Posterior vena cava (tissue), 2 donors: Measurements from ENCODE around the gene SPTAN1. TPM values are rescaled to one million over a fixed set of nuclear protein-coding genes. Genes with fewer than 3 reads are reported as not detected.

ENCODE experiments used
- DNase-seq: peaks from one replicate; pipeline ENCODE4 v3.0.0-alpha.2; 2020; ENCODE audit warnings: low spot score
- intact Hi-C, 2 donors: fragments of 100-400 bp; cut with DNase I; formaldehyde crosslinking; loops; one replicate each; pipeline versions ENCODE4 v1.14.1 to v1.14.2; 2022 to 2023
- total RNA-seq, 2 donors: library from RNA; stranded (reverse); fragmentation: NEBNext Ultra II Directional; extraction: Animal tissue kit (Norgen Biotek cat#: 25700); gene quantifications; one replicate each; pipeline ENCODE4 v1.2.1, GENCODE V29; 2021
- donor health status: DM: yes; HTN: yes; CAD: no.
- donor health status: DM: yes; HTN: yes; CAD: no.

The SPTAN1 gene
- total RNA-seq, 2 donors from 2014 or later: 328 to 409 TPM

DNA sequence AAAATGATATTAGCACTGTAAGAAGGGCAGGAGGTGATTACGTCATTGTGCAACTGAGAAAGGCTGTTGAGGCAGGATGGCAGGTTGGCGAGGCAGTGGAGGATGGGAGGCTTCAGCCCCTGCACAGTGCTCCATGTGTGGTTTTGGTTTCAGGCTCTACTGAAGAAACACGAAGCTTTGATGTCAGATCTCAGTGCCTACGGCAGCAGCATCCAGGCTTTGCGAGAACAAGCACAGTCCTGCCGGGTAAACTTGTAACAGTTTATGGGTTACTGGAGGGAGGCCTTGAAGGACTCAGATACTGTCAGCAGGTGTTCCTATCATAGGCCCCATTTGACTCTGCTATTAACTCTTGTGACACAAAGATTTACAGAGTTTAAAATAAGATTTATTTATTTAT lies 35.1 kb downstream of the SPTAN1 start:
- intact Hi-C loops: no loop called here
- DNase-seq: no peak

DNA sequence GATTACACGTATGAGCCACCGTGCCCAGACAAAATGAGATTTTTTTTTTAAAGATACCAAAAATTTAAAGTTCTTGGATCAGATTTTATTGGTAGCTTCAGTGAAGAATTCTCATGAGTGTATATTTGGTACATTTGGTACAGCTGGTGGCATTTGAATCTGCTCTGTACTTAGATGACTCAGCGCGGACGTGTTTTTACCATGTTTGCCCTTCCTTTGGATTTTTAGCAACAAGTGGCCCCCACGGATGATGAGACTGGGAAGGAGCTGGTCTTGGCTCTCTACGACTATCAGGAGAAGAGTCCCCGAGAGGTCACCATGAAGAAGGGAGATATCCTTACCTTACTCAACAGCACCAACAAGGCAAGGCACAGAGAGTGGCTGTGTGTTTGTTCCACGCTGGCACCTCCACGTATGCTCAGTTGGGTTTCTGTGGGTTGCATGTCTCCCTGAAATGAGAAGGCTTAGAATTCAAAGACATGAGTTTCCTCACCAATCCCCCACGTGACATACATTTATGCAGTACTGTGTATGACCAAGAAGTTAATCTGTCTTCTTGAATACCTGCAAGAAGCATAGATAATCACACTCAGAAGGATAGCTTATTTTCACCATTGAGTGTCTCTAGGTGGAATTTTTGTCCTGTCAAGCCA lies 36.3 kb downstream of the SPTAN1 start:
- intact Hi-C loops: no loop called here
- DNase-seq: no peak

DNA sequence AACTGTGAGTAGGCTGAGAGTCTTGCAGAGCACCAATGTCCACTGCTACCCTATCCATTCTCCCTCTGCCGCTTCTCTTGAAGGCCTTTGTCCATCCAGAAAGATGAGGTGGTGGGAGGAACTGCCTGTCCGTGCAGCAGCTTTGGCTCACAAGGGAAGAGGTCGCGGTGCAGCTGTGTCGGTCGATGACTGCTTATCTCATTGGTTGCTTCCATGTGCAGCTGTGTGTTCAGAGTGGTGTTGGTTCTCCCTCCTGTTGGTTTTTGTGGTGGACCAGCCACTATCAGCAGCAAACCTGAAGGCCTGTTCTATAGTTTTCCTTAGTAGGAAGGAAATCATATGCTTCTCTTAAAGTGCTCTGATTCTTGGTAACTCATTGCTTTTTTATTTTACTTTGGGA lies 40.7 kb downstream of the SPTAN1 start:
- no peak for DNase-seq
- intact Hi-C loops: no loop called here

DNA sequence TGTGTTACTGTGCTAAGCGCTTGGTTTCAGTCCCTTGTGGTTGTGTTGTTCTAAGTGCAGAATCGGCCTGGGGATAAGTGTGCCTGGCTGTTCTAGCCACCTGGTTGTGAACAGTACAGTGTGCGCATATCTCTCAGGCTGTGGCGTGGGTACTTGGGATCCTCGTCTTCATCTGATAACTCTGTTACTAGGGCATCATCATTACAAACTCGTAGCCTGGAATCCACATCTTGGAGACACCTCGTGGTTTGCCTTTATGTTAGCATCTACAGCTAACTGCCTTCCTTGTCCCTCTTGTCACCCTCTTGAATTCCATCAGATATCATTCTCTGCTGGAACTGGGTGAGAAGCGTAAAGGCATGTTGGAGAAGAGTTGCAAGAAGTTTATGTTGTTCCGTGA lies 41.5 kb downstream of the SPTAN1 start:
- intact Hi-C loops: no loop called here

DNA sequence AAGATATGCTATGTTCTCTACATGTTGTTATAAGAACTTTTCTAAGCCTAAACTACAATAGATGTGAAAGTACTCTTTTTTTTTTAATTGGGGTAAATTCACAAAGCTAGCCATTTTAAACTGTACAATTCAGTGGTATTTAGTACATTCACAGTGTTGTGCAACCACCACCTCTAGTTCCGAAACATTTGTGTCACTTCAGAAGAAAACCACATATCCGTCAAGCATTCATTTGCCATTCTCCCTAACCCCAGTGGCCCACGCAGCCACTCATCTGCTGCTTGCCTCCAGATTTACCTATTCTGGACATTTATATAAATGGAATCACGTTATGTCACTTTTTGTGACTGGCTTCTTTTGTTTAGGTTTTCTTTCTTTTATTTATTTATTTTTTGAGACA lies 43.1 kb downstream of the SPTAN1 start:
- no peak for DNase-seq
- intact Hi-C loops: no loop called here

More for the DNA sequence above, 41.5 kb downstream of the SPTAN1 start:
- DNase-seq: no peak

DNA sequence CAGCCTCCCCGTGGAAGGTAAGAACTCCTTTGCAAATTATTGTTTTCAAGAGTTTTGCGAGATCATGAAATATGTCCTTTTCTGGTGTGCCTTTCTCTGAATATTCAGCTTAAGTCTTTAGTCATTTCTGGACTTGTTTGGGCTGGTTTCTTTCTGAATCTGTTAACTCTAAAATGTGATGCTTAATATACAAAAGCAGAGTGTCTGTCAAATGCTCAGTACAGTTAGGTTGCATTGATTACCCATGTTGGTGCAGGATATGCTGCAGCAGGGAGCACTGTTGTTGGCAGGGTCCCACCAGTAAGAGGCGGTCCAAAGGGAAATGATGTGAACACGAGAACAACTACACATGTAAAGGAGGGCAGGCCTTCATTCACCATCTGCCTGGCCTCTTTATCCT lies 47.7 kb downstream of the SPTAN1 start:
- no peak for DNase-seq
- intact Hi-C loops: no loop called here

DNA sequence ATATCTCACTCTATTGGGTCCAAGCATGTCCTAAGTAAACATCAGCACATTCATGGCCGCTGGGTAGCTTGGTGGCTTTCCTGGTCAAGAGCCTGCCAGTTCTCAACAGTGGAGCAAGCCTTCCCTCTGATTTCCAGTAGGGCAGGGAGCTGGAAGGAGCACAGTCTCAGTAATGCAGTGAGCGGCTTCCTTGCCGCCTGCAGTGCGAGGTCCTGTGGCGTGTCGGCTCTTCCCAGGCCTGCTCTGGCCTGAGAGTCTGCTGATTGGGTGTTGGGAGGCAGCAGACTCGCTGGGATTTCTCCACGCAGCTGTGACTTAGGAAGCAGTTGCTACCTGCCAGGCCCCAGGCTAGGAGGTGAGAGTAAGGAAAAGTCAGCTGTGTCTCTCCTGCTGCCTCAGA lies 51.3 kb downstream of the SPTAN1 start:
- no peak for DNase-seq
- intact Hi-C loops: no loop called here

DNA sequence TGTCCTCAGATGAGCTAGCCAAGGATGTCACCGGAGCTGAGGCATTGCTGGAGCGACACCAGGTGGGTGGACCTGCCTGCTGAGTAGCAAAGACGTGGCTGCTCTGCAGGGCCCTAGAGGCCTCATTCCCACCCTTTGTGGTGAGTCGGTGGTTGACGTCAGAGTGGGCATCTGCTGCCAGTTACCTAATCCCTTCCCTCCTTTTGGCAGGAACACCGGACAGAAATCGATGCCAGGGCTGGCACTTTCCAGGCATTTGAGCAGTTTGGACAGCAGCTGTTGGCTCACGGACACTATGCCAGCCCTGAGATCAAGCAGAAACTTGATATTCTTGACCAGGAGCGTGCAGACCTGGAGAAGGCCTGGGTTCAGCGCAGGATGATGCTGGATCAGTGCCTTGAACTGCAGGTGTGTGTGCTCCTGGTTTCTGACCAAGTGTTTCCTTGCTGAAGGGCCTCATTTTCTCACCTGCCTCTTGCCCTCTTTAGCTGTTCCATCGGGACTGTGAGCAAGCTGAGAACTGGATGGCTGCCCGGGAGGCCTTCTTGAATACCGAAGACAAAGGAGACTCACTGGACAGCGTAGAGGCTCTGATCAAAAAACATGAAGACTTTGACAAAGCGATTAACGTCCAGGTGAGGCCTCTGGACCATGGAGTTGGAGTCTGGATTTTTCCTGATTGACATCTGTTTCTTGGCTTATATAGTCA lies 55.4 kb downstream of the SPTAN1 start:
- intact Hi-C loops: no loop called here
- DNase-seq: no peak

DNA sequence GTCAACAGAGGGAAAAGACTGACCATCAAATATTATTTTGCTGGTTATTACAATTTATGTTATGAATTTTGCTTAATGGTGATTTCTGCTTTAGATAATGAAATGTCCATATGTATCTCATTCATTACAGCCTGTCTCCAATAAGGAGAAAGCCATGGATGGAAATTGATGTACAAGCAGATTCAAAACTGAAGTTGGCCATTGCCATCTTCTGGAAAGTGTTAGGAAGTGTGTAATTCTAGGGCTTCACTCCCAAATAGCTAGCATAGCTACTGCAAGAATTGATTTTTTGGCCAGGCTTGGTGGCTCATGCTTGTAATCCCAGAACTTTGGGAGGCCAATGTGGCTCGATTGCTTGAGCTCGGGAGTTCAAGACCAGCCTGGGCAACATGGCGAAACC lies 58.5 kb downstream of the SPTAN1 start:
- no peak for DNase-seq
- intact Hi-C loops: no loop called here

DNA sequence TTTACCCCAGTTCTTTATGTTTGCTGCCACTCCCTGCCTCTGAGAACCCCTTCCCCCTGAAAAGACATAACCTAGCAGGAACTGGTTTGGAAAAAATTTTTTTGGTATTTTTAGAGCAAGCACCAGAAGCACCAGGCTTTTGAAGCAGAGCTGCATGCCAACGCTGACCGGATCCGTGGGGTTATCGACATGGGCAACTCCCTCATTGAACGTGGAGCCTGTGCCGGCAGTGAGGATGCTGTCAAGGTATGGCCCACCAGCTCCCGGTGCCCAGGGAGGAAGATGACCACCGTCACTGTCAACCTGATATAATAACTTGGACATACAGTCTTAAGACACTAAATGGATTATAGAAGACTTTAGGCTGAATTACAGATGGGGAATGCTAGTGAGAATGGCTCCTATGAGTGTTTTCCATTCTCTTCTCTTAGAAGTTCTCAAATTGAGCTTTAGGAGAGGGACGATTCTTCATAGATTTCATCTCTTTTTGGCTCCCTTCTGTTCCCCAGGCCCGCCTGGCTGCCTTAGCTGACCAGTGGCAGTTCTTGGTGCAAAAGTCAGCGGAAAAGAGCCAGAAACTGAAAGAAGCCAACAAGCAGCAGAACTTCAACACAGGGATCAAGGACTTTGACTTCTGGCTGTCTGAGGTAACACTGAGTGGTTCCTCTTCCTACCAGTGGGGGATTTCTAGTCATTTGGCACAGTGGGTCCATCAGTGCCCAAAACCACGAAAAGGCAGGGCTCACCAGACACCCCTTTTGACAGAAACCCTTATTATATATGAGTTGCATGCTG lies 59.4 kb downstream of the SPTAN1 start:
- intact Hi-C loops: no loop called here
- no peak for DNase-seq

DNA sequence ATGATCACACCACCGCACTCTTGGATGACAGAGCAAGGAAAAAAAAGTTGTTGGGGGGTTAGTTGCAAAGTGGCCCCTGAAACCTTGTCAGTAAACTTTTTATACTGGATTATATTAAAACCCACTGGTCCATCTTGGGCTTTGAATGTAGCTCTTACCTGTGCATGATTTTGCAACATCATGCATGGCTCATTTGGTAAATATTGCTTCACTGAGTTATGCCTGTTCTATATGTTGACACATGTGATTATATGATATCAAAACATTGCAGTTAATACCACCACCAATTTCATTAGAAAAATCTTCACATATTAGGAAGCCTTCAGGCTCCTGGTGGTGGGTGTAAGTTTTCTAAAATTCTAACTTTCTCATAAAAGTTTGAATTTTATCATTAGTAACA lies 62.3 kb downstream of the SPTAN1 start:
- DNase-seq: no peak
- intact Hi-C loops: no loop called here

DNA sequence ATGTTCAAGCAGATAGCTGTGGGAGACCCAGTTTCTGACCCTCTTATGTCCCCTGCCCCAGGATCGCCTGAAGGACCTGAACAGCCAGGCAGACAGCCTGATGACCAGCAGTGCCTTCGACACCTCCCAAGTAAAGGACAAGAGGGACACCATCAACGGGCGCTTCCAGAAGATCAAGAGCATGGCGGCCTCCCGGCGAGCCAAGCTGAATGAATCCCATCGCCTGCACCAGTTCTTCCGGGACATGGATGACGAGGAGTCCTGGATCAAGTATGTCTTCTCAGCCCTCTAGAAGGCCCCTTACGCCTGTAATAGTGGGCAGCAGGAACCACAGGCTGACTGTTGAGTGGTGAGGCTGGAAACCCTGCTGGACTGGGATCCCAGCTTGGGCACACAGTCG lies 63.2 kb downstream of the SPTAN1 start:
- intact Hi-C loops: no loop called here
- DNase-seq: no peak

DNA sequence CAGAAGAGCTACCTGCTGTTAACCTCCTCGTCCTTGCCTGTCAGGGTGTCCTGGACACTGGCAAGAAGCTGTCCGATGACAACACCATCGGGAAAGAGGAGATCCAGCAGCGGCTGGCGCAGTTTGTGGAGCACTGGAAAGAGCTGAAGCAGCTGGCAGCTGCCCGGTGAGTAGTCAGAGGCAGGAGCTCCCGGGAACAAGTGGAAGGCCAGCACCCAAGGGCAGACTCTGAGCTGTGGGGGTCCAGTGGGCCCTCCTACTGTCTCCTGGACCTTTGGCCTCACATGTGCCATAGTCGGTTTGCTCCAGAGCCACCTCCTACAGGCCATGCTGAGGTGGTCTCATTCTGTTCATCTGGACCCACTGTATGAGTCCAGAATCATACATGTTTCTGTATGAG lies 65.6 kb downstream of the SPTAN1 start:
- DNase-seq: no peak
- intact Hi-C loops: no loop called here

DNA sequence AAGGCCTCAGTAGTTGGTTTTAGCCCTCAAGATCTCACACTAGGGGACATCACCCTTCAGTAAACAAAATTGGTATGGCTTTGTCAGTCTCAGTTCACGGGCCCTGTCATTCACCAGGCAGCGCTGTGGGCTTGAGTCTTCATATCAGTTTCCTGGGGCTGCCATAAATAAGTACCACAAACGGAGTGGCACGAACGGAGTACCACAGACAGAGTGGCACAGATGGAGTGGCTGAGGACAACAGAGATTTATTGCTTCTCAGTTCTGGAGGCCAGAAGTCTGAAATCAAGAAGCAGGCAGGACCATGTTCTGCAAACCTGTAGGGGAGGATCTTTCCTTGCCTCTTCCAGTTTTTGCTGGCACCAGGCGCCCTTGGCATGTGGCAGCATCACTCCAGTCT lies 66.7 kb downstream of the SPTAN1 start:
- intact Hi-C loops: no loop called here
- DNase-seq: no peak

DNA sequence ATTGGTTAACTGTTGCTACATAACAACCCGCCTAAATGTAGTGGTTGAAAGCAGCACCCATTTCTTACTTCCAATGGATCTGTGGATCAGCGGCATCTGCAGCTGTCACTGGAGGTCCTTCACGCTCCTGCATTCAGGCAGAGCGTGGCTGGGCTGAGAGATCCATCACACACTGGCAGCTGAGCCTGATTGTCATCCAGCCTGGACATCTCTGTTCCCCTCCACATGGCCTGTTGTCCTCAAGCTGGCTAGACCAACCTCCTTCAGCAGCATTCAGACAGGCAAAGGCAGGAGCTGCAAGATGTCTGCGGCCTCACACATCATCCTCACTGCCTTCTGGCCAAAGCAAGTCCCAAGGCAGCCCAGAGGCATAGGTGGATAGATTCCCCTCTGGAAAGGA lies 67.4 kb downstream of the SPTAN1 start:
- DNase-seq: no peak
- intact Hi-C loops: no loop called here

DNA sequence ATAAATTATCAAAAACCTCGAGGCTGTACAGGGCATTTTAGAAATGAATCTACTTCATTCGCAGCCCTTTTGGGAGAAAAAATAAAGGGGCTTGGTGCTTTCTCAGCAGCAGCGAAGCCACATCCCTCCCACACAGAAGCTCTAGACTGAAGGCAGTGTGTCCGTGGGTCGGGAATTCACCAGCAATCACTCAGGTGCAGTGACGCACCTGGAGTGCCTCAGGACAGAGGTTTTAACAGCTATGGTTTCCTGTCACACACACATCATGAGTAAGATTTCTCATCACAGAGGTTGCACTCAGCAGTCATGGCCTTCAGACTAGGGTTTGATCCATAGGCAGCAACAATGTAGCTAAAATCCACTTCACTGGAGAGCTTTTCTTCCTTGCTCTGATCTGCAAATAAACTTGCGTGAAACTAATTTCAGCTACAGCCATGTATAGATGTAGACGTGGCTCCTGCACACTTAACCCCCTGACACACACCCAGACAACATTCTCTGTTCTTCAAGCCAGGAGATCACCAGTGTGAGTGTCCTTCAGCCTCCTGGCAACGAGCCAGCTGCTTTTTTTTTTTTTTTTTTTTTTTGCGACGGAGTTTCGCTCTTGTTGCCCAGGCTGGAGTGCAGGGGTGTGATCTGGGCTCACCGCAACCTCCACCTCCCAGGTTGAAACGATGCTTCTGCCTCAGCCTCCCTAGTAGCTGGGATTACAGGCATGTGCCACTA lies 69.5 kb downstream of the SPTAN1 start:
- DNase-seq: no peak
- intact Hi-C loops: no loop called here

DNA sequence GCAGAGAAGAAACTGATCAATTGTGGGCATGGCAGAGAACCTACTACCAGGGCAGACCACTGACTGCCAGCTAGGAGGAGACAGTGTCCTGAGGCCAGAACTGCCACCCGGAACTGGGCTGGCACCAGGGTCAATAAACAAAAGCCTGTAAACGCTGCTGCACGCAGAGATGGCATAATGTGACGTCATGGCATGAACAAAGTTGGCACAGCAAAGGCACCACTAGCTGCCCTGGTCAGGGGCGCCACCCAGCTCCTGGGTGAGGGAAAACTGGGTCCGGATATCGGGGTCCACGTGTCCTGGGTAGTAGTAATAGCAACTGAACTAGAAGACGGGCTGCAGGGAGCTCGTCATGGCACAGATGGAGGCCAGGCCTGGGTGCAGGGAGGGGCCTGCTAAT lies 72.2 kb downstream of the SPTAN1 start:
- DNase-seq: no peak
- intact Hi-C loops: no loop called here

DNA sequence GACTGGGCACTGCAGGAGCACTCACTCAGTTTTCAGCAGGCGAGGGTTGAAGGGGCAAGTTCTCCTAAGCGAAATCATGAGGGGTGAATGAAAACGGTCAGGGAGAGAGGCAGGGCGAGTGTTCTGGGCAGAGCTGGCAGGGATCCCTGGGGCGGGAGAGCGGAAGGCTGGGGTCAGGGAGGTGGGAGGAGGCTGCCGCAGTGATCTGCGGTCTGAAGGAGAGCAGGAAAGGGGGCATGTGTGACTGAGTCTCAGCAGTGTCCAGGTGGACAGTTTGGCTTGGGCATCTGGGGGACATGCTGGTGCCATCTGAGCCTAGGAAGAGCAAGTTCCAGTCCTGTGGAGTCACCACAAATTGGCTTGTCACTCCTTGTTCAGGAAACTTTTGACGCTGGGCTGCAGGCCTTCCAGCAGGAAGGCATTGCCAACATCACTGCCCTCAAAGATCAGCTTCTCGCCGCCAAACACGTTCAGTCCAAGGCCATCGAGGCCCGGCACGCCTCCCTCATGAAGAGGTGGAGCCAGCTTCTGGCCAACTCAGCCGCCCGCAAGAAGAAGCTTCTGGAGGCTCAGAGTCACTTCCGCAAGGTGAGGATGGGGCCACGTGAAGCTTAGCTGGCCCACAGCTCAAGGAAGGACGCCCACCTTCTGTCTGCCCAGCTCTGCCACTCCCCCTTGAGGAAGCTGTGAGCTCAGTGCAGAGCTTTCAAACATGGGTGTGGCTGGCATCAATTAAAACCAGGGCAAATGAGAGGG lies 73.2 kb downstream of the SPTAN1 start:
- intact Hi-C loops: no loop called here
- DNase-seq: no peak

DNA sequence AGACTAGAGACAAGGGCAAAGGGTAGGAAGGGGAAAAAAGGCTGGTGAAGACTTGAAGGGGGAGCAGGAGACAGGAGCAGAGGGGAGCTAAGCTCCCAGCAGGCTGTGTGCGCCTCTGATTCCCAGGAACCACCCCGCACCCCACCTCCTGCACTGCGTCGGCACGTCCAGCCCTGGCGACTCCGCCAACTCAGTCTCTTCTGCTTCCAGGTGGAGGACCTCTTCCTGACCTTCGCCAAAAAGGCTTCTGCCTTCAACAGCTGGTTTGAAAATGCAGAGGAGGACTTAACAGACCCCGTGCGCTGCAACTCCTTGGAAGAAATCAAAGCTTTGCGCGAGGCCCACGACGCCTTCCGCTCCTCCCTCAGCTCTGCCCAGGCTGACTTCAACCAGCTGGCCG lies 73.8 kb downstream of the SPTAN1 start:
- DNase-seq: no peak

More for the DNA sequence above, 73.8 kb downstream of the SPTAN1 start:
- intact Hi-C loops: no loop called here
